ENCODE results near the gene GRM5. TPM values are rescaled to one million over a fixed set of nuclear protein-coding genes. Genes with fewer than 3 reads are reported as not detected.
"Not testable (repeated sequence)": the region's sequence is repeated elsewhere in the genome, so short reads cannot be mapped to it uniquely, and the experiment has no call there.

GRM5 gene
- polyA plus RNA-seq (2012; ENCODE audit: missing spikeins), result not detected

GRCh38 chr11:89065651-89066201, at the start of gene GRM5:
GRM5 (minus strand) TSS chr11:89065982; CDS start chr11:89047872, 18,110 bp downstream.
- not testable (repeated sequence) for FAIRE-seq; DNase-seq (ENCODE audit: insufficient read length)

GRCh38 chr11:89097956-89098355, 32.2 kb upstream of the GRM5 start:
- FAIRE-seq, result peak; percentile 97
- DNase-seq (ENCODE audit: insufficient read length), result not testable (repeated sequence)

- DNase-seq (ENCODE audit: insufficient read length); FAIRE-seq: not testable (repeated sequence)
Observed at GRCh38 chr11:89093806-89094205, 28.0 kb upstream of the GRM5 start.

- not testable (repeated sequence) for DNase-seq (ENCODE audit: insufficient read length); FAIRE-seq
Observed at GRCh38 chr11:89084951-89085350, 19.2 kb upstream of the GRM5 start.

- not testable (repeated sequence) for FAIRE-seq
Observed at GRCh38 chr11:89070911-89071310, 5.1 kb upstream of the GRM5 start.

GRCh38 chr11:89067264-89067663, 1.5 kb upstream of the GRM5 start:
- TF ChIP-seq POLR2AphosphoS5 (IDR thresholded peaks at IDR 0.05; ENCODE audit: low read depth, low read length) (no peak), POLR2A (IDR thresholded peaks at IDR 0.05; ENCODE audit: low read depth, low read length) (no peak), TAF1 (IDR thresholded peaks at IDR 0.05; ENCODE audit: borderline replicate concordance, low read depth, low read length) (no peak)
- peak; percentile 60 for FAIRE-seq
- DNase-seq (ENCODE audit: insufficient read length), result no peak

More at GRCh38 chr11:89070911-89071310, 5.1 kb upstream of the GRM5 start:
- DNase-seq (ENCODE audit: insufficient read length), result not testable (repeated sequence)

GRCh38 chr11:89065066-89065465, 716 bp downstream of the GRM5 start:
- no peak for FAIRE-seq
- DNase-seq (ENCODE audit: insufficient read length), result no peak

GRCh38 chr11:89063481-89063951, 2.3 kb downstream of the GRM5 start:
- not testable (repeated sequence) for FAIRE-seq; DNase-seq (ENCODE audit: insufficient read length)

More at GRCh38 chr11:89065066-89065465, 716 bp downstream of the GRM5 start:
- TF ChIP-seq POLR2AphosphoS5 (IDR thresholded peaks at IDR 0.05; ENCODE audit: low read depth, low read length) (no peak), POLR2A (IDR thresholded peaks at IDR 0.05; ENCODE audit: low read depth, low read length) (no peak), TAF1 (IDR thresholded peaks at IDR 0.05; ENCODE audit: borderline replicate concordance, low read depth, low read length) (no peak)

- not testable (repeated sequence) for DNase-seq (ENCODE audit: insufficient read length); FAIRE-seq
Observed at GRCh38 chr11:89062771-89063298, 2.9 kb downstream of the GRM5 start.

- DNase-seq (ENCODE audit: insufficient read length); FAIRE-seq: not testable (repeated sequence)
Observed at GRCh38 chr11:89061839-89062238, 3.9 kb downstream of the GRM5 start.

- not testable (repeated sequence) for DNase-seq (ENCODE audit: insufficient read length); FAIRE-seq
Observed at GRCh38 chr11:89057406-89057805, 8.4 kb downstream of the GRM5 start.

- no peak for TF ChIP-seq POLR2AphosphoS5 (IDR thresholded peaks at IDR 0.05; ENCODE audit: low read depth, low read length)
- no peak for TF ChIP-seq POLR2A (IDR thresholded peaks at IDR 0.05; ENCODE audit: low read depth, low read length)
- TF ChIP-seq TAF1 (IDR thresholded peaks at IDR 0.05; ENCODE audit: borderline replicate concordance, low read depth, low read length), result no peak
- no peak for FAIRE-seq
- no peak for DNase-seq (ENCODE audit: insufficient read length)
Observed at GRCh38 chr11:89052220-89052619, 13.6 kb downstream of the GRM5 start.

- DNase-seq (ENCODE audit: insufficient read length); FAIRE-seq: not testable (repeated sequence)
Observed at GRCh38 chr11:89047159-89047558, 18.6 kb downstream of the GRM5 start.

- not testable (repeated sequence) for DNase-seq (ENCODE audit: insufficient read length)
- FAIRE-seq, result peak; percentile 44
Observed at GRCh38 chr11:89043861-89044588, 21.8 kb downstream of the GRM5 start.

- DNase-seq (ENCODE audit: insufficient read length); FAIRE-seq: not testable (repeated sequence)
Observed at GRCh38 chr11:89029671-89030070, 36.1 kb downstream of the GRM5 start.
